H1 (cell line): ENCODE data around the gene LSM2. TPM values are rescaled to one million over a fixed set of nuclear protein-coding genes. Genes with fewer than 3 reads are reported as not detected.

ENCODE experiments used
- ASH2L ChIP-seq: fragments of 200-600, 300-600 bp; sonication (generic); IDR thresholded peaks from one replicate; pipeline ENCODE4 v1.7.1; 2017; ENCODE audit warnings: low read length
- CBX5 ChIP-seq: fragments of 300-800, 300-1000 bp; sonication (generic); IDR thresholded peaks from 2 replicates; pipeline ENCODE4 v1.7.1; 2016; ENCODE audit warnings: antibody characterized with exemption, low read length, low read depth
- CTBP2 ChIP-seq: IDR thresholded peaks from 2 replicates; pipeline ENCODE4 v1.7.0; 2011; ENCODE audit warnings: borderline replicate concordance, mild to moderate bottlenecking, moderate library complexity, mixed read lengths, low read length; ENCODE audit not compliant: insufficient read depth, insufficient read length
- KDM4A ChIP-seq: IDR thresholded peaks from one replicate; pipeline ENCODE4 v1.7.1; 2012; ENCODE audit warnings: low read depth, mild to moderate bottlenecking, moderate library complexity, low read length, inconsistent platforms; ENCODE audit not compliant: severe bottlenecking
- RBBP5 ChIP-seq: IDR thresholded peaks from 2 replicates; pipeline ENCODE4 v1.7.1; 2012; ENCODE audit warnings: low read depth, mild to moderate bottlenecking, inconsistent platforms, low read length, moderate library complexity, borderline replicate concordance
- RXRA ChIP-seq: IDR thresholded peaks from 2 replicates; pipeline ENCODE4 v1.6.1; 2011; ENCODE audit warnings: low read depth, mild to moderate bottlenecking, low read length, moderate library complexity; ENCODE audit not compliant: insufficient read depth
- SIN3A ChIP-seq, 2 experiments: IDR thresholded peaks in 1 of 2; conservative IDR thresholded peaks in 1 of 2; 2 replicates each; pipeline ENCODE4 v1.6.1; 2011 to 2012; ENCODE audit warnings: low read length in 2 of 2, improper control_type of control experiment in 1 of 2, low read depth in 1 of 2, mild to moderate bottlenecking in 1 of 2
- SIX5 ChIP-seq: IDR thresholded peaks from 2 replicates; pipeline ENCODE4 v1.6.1; 2011; ENCODE audit warnings: mild to moderate bottlenecking, low read depth, low read length
- SP1 ChIP-seq: IDR thresholded peaks from 2 replicates; pipeline ENCODE4 v1.6.1; 2011; ENCODE audit warnings: low read depth, low read length
- TAF1 ChIP-seq: IDR thresholded peaks from 2 replicates; pipeline ENCODE4 v1.6.1; 2011; ENCODE audit warnings: mild to moderate bottlenecking, low read depth, low read length
- polyA plus RNA-seq, 7 experiments: library from polyadenylated mRNA; depleted of rRNA in 3 of 7; stranded (reverse) in 5 of 7; unstranded in 2 of 7; fragments of >200 nt in 5 of 7; fragments of 200-250 nt in 2 of 7; gene quantifications; 1 replicate in 5 of 7; 2 replicates in 1 of 7; 4 replicates in 1 of 7; pipeline versions ENCODE4 v1.2.1 to v1.2.3, GENCODE V29; 2011 to 2013; ENCODE audit warnings: missing spikeins in 2 of 7, mixed read lengths in 2 of 7
- total RNA-seq: library from RNA; stranded (reverse); fragmentation: NEBNext Ultra II Directional; extraction: Animal tissue kit (Norgen Biotek cat#: 25700); gene quantifications from 2 replicates; pipeline ENCODE4 v1.2.1, GENCODE V29; 2021
- TF ChIP-seq, protein P1 (sequence below): fragments of 300-600 bp; sonication (generic); IDR thresholded peaks from 2 replicates; pipeline ENCODE4 v1.7.1; 2012; ENCODE audit warnings: low read length, moderate library complexity, mild to moderate bottlenecking, inconsistent platforms; ENCODE audit not compliant: insufficient replicate concordance

Gene LSM2
- total and polyA plus RNA-seq, 2 of the 8 experiments (the other 6 are each of a cell fraction or from before 2014, with no cell fraction given), result 127 to 168 TPM

GRCh38 chr6:31769684-31770371 lies 36.9 kb downstream of the LSM2 start (continued):
- TF ChIP-seq, protein P1, sequence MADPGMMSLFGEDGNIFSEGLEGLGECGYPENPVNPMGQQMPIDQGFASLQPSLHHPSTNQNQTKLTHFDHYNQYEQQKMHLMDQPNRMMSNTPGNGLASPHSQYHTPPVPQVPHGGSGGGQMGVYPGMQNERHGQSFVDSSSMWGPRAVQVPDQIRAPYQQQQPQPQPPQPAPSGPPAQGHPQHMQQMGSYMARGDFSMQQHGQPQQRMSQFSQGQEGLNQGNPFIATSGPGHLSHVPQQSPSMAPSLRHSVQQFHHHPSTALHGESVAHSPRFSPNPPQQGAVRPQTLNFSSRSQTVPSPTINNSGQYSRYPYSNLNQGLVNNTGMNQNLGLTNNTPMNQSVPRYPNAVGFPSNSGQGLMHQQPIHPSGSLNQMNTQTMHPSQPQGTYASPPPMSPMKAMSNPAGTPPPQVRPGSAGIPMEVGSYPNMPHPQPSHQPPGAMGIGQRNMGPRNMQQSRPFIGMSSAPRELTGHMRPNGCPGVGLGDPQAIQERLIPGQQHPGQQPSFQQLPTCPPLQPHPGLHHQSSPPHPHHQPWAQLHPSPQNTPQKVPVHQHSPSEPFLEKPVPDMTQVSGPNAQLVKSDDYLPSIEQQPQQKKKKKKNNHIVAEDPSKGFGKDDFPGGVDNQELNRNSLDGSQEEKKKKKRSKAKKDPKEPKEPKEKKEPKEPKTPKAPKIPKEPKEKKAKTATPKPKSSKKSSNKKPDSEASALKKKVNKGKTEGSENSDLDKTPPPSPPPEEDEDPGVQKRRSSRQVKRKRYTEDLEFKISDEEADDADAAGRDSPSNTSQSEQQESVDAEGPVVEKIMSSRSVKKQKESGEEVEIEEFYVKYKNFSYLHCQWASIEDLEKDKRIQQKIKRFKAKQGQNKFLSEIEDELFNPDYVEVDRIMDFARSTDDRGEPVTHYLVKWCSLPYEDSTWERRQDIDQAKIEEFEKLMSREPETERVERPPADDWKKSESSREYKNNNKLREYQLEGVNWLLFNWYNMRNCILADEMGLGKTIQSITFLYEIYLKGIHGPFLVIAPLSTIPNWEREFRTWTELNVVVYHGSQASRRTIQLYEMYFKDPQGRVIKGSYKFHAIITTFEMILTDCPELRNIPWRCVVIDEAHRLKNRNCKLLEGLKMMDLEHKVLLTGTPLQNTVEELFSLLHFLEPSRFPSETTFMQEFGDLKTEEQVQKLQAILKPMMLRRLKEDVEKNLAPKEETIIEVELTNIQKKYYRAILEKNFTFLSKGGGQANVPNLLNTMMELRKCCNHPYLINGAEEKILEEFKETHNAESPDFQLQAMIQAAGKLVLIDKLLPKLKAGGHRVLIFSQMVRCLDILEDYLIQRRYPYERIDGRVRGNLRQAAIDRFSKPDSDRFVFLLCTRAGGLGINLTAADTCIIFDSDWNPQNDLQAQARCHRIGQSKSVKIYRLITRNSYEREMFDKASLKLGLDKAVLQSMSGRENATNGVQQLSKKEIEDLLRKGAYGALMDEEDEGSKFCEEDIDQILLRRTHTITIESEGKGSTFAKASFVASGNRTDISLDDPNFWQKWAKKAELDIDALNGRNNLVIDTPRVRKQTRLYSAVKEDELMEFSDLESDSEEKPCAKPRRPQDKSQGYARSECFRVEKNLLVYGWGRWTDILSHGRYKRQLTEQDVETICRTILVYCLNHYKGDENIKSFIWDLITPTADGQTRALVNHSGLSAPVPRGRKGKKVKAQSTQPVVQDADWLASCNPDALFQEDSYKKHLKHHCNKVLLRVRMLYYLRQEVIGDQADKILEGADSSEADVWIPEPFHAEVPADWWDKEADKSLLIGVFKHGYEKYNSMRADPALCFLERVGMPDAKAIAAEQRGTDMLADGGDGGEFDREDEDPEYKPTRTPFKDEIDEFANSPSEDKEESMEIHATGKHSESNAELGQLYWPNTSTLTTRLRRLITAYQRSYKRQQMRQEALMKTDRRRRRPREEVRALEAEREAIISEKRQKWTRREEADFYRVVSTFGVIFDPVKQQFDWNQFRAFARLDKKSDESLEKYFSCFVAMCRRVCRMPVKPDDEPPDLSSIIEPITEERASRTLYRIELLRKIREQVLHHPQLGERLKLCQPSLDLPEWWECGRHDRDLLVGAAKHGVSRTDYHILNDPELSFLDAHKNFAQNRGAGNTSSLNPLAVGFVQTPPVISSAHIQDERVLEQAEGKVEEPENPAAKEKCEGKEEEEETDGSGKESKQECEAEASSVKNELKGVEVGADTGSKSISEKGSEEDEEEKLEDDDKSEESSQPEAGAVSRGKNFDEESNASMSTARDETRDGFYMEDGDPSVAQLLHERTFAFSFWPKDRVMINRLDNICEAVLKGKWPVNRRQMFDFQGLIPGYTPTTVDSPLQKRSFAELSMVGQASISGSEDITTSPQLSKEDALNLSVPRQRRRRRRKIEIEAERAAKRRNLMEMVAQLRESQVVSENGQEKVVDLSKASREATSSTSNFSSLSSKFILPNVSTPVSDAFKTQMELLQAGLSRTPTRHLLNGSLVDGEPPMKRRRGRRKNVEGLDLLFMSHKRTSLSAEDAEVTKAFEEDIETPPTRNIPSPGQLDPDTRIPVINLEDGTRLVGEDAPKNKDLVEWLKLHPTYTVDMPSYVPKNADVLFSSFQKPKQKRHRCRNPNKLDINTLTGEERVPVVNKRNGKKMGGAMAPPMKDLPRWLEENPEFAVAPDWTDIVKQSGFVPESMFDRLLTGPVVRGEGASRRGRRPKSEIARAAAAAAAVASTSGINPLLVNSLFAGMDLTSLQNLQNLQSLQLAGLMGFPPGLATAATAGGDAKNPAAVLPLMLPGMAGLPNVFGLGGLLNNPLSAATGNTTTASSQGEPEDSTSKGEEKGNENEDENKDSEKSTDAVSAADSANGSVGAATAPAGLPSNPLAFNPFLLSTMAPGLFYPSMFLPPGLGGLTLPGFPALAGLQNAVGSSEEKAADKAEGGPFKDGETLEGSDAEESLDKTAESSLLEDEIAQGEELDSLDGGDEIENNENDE, result no peak
- TF ChIP-seq SIX5, result no peak
- no peak for TF ChIP-seq RBBP5
- peak; percentile 53 to 80; a peak in 2 of 4 replicates for TF ChIP-seq SIN3A (conservative IDR thresholded peaks at IDR 0.05 in 1 of 2, IDR thresholded peaks at IDR 0.05 in 1 of 2; ENCODE audit: low read depth in 1 of 2, low read length in 2 of 2)
- no peak for TF ChIP-seq CTBP2
- TF ChIP-seq ASH2L, result no peak
- TF ChIP-seq SP1, result no peak
- TF ChIP-seq TAF1, result no peak
- TF ChIP-seq KDM4A, result no peak
- TF ChIP-seq RXRA, result no peak
- TF ChIP-seq CBX5, result no peak
